Measurements from ENCODE around the gene KSR2.

KSR2 gene

DNA sequence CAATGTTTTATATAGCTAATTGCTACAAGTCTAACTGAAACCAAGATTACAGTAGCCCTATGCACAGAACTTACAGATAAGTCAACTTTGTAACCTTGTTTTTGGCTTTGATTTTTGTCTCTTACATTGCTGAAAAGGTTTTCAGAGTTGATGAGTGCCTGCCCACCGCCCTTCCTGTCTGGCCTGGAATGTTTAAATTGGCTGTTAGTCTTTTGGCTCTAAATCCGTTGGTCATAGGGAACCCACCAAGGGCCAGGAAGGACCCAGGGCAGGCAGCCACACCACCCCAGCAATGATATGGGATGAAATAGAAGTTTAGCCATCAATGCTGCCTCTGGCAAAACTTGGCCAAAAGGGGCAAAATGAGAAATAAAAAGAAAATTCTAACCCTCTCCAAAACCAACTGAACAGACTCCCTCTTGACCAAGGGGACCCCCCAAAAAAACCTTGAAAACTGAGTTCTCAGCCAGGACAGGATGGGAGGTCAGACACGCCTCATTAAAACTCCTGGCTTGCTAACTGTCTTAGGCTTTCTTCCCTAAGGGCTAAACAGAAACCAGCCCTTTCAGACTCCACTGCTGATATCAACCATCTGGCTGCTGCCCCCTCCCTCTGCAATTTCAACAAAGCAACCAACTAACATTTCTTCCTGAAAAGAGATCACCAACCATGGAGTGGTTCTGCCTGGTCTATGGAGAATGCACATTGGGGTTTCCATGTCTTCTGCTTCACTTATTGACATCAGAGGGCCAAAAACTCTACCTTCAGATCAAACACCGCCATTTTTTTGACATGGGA lies 365.3 kb downstream of the KSR2 start:
- DNase-seq = no peak

DNA sequence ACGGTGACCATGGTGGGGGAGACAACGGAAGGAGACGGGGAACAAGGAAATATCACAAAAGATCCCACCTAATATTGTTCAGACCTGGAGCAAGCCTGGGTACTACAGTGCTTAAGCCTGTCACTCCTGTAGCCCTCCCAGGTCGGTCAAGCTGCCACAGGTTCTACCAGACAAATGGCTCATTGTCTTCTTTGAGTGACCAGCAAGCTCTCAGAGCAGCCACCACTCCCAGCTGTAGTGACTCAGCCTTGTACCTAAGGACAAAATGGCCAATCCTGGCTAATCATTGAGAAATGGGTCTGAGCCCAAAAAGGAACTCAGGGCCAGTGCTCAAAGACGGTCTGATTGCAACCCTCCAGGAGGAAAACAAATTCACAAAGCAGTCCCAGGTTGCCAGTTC lies 368.9 kb downstream of the KSR2 start:
- no peak for DNase-seq

DNA sequence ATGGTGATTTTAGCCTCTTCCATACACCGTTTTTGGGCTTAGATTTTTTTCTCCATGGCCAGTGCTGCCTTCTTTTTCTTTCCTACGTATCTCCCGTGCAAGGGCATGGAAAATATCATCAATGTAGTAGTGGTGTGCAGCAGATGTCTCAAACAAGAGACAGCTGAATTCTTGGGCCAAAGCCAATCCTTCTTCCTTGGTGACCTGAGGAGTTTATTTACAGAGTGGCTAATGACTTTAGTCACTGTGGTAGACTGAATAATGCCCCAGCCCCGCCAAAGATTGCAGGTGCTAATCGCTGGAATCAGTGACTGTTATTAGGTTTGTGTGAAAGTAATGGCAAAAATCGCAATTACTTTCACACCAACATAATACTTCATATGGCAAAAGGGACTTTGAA lies 371.8 kb downstream of the KSR2 start:
- no peak for DNase-seq

DNA sequence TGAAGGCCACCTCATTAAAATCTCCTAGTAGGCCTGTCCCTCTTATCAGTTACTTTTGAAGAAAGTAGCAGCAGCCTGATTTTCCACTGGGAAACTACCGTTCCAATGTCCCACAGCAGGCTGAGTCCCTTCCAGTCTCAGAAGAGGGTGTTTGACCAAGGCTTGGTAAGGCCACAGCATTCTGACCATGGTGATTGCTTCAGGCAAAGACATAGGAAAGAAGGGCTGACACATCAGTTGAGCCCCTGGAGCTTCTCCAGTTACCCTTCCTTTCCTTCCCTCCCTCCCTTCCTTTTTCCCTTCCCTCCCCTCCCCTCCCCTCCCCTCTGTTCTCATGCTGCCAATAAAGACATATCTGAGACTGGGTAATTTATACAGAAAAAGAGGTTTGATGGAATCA lies 373.0 kb downstream of the KSR2 start:
- no peak for DNase-seq

DNA sequence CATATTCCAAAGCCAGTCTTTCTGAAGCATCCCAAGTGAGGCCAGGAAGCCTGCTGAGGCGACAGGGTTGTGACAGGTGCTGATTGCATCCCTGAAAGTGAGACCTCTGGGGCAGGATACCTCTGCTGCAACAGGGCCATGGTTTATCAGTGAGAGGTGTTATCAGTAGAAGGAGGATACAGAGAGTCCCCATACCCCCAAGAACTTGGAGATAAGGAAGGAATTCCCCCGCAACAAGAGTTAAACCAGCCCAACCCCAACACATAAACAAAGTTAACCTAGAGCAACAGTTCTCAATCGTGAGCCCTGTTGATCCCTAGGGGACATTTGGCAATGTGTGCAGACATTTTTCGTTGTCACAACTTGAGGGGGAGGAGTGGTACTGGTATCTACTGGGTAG lies 374.3 kb downstream of the KSR2 start:
- no peak for DNase-seq

DNA sequence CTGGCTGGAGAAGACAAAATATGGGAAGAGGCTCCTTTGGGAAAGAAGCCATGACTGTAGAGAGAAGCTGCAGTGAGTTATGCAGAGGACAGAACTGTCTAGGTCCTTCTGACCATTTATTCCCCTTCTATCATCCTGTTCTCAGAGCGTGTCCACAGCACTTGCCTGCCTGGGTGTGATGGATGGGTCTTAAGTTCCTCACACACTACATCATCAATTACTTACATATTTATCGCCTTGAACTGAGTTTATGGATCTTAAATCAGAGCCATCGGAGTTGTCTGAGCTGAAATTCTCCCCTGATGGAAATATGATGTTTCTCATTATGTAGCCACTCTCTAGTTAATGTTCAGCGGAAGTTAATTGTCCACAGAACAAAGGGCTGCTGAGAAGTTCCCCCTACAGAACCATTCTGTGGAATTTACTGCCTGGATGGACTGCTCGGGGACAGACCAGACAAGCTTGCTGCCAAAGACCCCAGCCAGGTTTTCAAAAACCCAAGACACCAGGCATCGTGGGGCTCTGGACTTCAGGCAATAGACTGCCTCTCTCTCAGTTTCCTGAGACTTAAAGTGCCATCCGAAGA lies 374.9 kb downstream of the KSR2 start:
- DNase-seq = no peak

DNA sequence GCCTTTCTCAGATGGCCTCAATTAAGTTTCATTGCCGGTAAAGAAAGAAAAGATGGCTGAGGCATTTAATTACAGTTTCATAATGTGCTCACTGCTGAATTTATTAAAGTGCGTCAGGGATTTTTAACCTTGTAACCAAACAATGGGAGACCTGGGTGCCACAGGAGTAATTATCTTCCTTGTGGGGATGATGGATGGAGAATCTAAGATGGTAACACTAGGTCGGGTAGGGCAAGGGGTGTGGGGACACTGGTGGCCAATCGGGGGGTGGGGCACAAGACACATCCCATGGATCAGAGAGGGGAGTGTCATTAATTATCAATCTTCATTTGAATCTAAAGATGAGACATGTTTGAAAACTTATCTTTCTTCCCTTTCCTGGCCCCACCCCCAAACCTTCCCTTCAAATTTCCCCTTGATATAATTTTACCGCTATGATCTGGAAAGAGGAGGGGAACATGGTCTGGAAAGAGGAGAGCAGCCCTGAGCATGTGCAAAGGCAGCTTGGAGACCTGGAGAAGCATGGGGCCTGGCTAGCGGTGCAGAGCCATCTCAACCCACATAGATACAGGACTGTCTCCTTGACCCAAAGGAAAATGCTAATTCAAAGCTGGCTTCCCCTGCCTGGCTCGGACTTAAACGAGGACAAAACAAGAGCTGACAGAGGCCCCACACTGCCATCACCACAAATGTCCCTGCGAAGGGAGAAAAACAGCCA lies 376.0 kb downstream of the KSR2 start:
- DNase-seq = no peak

DNA sequence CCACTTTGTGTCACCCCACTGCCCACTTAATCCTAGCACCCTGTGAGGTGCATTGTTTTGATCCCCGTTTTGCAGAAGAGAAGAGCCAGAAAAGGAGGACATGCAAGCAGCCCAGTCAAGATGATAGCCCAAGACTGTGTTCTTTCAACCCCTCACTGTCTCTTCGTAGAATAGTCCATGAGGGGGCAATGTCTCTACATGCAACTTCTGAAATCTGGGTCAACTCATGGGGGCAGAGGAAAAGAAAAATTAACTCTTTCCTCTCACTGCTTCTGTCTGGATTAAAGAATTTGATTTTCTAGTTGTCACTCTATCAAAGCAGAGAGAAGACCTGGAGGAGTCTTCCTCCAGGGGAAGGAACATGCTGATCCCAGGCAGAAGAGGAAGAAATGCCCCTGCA lies 377.8 kb downstream of the KSR2 start:
- DNase-seq = no peak

DNA sequence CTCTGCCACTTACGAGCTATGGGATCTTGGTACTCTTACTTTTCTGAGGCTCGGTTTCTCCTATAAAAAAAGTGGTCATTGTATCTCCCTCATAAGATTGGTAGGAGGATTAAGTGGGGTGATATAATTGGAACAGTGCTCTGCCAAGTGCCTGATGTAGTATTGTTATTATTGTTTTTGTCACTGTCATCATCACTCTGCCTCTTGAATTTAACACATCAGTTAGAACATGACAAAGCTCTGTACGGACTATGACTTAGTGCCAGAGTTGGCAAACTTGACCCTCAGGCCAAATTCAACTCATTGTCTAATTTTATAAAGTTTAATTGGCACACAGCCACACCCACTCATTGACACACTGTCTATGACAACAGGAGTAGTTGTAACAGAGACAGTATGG lies 378.4 kb downstream of the KSR2 start:
- no peak for DNase-seq

DNA sequence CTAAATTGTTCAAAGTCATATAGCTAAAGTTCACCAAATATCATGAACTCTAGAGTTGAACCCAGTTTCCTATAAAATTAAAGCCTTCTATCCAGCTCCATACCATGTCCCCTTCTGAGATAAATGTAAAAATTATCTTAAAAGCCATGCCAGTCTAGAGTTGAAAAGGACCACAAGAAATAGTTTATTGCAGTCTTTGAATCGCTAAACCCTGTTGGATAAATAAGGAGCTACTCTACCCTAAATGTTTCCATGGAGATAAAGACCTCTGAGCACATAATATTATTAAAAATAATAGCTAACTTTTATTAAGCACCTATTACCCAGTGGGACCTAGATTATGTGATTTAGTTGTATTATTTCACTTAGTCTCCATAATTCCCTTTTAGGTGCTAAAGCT lies 379.8 kb downstream of the KSR2 start:
- DNase-seq = no peak

DNA sequence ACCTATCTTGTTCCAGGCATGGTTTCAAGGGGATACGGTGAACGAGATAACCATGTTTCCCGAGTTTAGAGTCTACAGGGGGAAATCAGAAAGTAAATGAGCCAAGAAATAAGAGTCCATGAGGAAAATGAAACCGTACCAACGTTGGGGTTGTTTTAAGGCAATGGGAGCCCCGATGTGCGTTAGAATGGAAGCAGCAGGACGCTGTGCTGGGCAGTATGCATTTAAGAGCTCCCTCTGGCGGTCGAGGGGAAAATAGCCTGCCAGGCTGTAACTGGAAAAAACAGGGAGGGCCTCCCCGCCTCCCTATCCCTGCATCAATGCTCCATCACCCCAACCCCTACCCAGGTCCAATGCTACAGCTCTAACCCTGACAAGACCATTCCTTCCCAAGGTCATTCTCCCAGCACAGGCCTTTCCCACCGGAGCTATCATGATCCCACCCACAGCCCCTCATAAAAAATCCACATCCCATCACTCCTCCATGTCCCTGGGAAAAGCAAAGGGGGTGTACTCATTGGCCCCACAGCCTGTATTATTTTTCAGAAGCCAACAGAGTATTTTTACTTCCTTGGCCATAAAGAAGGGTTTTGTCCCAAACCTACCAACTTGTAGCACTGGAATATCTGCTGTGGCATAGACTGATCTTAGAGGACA lies 381.0 kb downstream of the KSR2 start:
- peak; percentile 3 for DNase-seq

DNA sequence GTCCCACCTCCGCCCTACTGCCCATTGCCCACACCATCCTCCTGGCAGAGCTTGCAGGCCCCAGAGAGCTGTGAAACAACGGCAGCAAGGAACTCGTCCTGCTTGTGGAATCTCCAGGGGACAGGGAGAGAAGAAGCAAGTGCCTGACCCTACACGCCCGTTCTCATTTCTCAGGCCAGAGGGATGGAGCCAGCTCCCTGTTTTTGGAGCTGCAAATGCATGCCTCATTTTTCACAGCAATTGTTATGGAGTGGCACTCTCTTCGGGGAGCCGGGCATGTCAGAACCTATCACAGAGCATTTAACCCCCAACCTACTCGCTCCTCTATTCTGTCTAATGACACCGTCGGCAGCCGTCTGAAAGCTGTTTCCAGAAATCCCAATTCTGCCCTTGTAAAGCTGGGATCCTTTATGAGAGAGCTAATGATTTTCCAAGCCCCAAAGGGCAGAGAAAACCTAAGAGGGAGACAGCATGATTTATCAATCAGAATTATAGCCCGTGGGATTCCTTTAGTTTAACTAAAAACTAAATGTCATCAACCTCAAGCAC lies 385.0 kb downstream of the KSR2 start:
- peak; percentile 1 for DNase-seq

DNA sequence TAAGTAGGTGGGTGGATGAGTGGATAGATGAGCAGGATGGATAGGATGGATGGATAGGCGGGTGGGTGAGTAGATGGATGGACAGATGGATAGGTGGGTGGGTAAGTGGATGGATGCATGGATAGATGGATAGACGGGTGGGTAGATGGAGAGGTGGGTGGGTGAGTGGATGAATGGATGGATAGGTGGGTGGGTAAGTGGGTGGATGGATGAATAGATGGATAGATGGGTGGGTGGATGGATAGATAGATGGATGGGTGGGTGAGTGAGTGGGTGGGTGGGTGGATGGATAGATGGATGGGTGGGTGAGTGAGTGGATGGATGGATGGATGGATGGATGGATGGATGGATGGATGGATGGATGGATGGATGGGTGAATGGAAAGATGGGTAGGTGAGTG lies 385.7 kb downstream of the KSR2 start:
- no peak for DNase-seq

DNA sequence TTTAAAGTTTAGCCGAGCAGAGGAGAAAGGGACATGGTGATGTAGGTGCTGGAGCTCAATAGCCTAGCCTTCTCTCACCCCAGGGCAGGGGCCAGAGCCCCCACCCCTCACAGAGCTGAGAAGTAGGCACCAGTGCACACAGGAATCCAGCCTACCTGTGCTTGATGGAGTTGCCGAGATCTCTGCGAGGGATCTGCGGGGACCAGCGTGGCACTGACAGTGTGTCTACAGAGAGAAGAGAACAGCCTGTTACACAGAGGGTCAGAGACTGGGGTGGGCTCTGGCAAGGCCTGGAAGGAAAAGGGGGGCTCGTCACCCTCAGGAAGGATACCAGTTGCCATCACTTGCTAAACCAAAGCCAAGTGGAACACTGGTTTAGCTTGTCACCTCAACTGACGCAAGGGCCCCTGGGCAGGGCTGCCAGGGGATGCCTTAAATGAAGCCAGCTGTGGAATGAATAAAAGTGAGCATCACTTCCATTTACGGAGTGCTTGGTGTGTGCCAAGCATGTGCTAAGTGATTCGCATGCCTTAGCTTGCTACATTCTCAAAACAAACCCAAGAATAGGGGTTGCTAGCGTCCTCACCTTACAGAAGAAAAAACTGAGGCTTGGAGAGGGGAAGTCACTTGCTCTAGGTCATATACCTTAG lies 386.5 kb downstream of the KSR2 start:
- DNase-seq = no peak

DNA sequence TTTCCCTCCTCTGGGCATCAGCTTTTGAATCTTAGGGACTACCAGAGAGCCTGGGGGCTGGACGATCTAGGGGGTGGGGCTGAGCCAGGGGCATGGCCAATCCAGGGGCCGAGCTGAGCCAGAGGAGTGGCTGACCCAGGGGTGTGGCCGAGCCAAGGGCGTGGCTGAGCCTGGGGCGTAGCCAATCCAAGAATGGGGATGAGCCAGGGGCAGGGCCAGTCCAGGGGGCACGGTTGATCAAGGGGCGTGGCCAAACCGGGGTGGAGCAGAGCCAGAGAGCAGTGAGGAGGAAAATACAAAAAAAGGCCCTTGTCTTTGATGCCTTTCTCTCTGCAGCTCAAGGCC lies 388.1 kb downstream of the KSR2 start:
- peak; percentile 6 for DNase-seq

DNA sequence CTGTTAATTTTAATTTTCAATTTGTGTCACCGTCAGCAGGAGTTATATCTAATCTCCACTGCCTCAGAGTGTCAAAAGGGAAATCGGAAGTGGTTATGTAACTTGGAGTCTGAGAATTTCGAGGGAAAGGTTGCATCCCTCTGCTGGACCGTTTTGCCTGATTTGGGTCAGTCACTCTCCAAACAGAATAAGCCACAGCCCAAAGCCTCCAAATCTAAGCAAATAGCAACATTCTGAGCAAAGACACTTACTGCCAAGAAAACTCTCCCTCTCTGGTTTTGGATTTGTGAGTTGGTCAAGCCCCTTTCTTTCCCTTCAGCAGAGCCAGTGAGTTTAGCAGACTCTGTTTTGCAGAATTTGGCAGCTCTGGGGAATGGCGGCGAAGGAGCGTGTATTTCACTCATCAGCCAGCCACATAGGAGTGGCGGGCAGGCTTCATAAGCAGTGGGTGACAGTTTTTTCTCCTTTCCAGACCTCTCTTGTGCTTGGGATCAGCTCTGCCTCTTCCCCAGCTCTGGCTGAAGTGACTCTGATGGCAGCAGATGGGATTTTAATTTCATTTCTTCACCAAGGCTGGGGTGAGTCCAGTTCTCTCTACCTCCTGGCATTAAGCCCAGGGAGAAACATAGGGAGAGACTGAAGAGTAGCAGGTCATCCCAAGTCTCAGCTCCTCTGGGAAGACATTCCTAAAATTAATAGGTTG lies 388.6 kb downstream of the KSR2 start:
- no peak for DNase-seq

DNA sequence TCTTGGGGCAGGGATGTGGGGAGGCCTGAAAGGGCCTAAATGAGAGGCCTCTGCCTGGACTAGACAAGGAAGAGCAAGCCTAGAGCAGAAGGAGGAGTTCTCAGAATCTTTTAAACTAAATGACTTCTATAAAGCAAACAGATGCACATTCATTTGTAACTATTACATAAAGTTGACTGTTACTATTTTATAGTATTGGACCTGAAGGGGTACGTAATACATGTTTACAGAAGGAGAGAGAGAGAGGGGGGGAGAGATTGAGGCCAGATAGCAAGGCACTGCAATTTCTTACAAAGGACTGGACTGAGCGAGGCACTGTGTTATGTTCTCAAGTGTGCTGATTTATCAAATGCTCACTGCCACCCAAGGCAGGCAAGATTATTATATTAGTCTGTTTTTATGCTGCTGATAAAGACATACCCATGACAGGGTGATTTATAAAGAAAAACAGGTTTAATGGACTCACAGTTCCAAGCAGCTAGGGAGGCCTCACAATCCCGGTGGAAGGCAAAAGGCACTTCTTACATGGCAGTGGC lies 391.6 kb downstream of the KSR2 start:
- no peak for DNase-seq

DNA sequence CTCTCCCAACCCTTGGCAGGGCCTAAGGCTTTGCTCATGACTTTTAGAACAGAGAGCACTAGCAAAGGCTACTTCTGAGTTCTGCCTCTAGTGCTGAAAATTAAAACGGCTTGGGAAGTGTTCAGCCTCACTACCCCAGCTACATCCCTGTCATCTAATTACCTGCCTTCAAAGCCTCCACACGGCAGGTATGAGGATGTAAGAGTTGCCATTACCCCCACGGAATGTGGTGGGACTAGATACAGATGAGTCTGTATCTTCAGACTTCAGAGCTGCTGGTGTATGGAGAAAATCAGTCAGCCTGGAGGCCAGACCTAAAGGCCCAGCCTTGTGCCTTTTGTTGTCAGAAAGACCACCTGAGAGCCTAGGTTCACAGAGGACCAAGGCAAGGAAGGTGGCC lies 392.7 kb downstream of the KSR2 start:
- DNase-seq = no peak

DNA sequence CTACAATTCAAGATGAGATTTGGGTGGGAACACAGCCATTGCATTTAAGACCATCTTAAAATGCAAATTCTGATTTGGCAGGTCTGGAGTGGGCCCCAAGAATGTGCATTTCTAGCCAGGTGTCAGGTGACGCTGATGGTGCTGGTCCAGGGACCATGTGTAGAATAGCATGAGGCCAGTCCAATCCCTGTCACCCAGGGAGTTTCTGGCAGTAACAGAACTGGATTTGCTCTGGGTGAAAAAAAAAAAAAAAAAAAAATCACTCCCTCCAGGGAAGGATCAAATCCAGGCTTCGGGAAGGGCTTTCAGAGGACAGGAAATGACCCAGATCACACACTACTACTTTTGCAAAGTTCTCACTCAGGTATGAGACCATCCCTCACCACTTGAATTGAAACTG lies 394.1 kb downstream of the KSR2 start:
- DNase-seq = no peak

DNA sequence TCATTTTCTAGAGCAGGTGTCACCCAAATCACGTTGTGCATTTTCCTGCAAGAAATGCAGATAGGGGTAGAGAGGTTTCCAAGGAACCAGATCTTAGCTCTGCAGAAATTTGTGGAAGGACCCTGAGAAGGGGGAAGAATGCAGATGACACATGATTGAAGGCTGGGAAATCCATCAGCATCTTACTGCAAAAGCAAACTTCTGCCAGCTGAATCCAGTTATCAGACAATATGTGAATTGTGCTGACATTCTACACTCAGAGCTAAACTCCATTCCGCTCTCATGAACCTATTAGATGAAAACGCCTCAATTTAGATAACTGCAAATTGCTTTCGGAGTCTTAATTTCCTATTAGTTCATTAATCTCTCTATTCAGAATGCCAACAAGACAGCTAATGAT lies 396.0 kb downstream of the KSR2 start:
- no peak for DNase-seq

DNA sequence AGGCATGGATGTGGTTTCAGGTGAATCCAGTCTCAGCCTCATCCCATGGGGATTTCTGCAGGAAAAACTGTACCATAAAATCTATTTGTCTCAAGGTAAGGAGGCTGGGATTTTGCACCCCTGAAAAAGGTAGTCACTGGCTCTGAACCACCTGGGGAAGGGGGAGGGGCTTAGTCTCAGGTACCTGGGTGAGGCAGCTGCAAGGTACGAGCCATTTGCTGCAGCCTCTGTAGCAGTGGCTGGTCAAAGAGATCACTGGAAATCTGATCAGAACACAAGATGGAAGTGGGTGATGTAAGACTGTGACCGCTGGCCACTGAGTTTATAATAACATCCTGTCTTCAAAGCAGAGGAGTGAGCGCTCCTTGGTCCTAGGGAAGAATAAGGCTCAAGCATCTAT lies 397.5 kb downstream of the KSR2 start:
- DNase-seq = no peak

DNA sequence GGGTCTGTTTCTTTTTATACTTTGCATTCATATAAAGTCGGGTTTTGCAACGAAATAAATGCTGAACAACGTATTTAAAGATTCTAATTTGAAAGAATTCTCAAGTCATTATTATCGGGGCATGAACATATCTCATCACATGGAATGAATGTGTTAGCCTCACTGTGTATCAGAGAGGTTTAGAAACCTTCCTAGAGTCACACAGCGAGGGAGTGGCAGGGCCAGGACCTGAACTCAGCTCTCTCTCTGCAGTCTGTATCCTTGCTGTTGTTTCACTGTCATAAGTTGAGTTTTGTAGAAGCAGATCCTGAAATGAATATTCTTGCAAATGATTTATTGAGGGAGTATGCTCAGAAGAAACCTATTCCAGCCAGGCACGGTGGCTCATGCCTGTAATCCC lies 398.2 kb downstream of the KSR2 start:
- no peak for DNase-seq
